Chondrocyte (in vitro differentiated cells): ENCODE measurements around the gene KLRF1. TPM values are rescaled to one million over a fixed set of nuclear protein-coding genes. Genes with fewer than 3 reads are reported as not detected.

Source experiments
- DNase-seq: peaks from one replicate; pipeline ENCODE4 v3.0.0; 2021; ENCODE audit warnings: mixed read lengths, low spot score
- H3K27ac Mint-ChIP-seq: one replicate; pipeline ENCODE4 v1.8.0; 2021; ENCODE audit warnings: mild to moderate bottlenecking, moderate library complexity, mixed read lengths; ENCODE audit not compliant: unreplicated experiment
- H3K27me3 Mint-ChIP-seq: 2 replicates; pipeline ENCODE4 v1.8.0; 2021; ENCODE audit warnings: low read depth, mixed read lengths
- H3K36me3 Mint-ChIP-seq: 2 replicates; pipeline ENCODE4 v1.8.0; 2021; ENCODE audit warnings: low read depth, mixed read lengths
- H3K4me1 Mint-ChIP-seq: 2 replicates; pipeline ENCODE4 v1.8.0; 2021; ENCODE audit warnings: low read depth, mild to moderate bottlenecking, mixed read lengths
- H3K4me3 Mint-ChIP-seq: one replicate; pipeline ENCODE4 v1.8.0; 2021; ENCODE audit warnings: mild to moderate bottlenecking, moderate library complexity, mixed read lengths; ENCODE audit not compliant: unreplicated experiment
- H3K9me3 Mint-ChIP-seq: 2 replicates; pipeline ENCODE4 v1.8.0; 2021; ENCODE audit warnings: low read depth, mixed read lengths
- CTCF ChIP-seq: fragments of 200-600 bp; sonication (generic); IDR thresholded peaks from 2 replicates; pipeline ENCODE4 v1.5.0; 2021; ENCODE audit warnings: antibody characterized with exemption, mild to moderate bottlenecking, moderate library complexity
- long read RNA-seq: library from polyadenylated mRNA; stranded (forward); transcript quantifications from one replicate; pipeline ENCODE4 v2.0.0, GENCODE V29; 2021
- total RNA-seq: library from RNA; stranded (reverse); gene quantifications from 3 replicates; pipeline ENCODE4 v1.2.1, GENCODE V29; 2021

The KLRF1 gene
- total RNA-seq, result not detected in 3 replicates
- long read RNA-seq, result 0 reads

GRCh38 chr12:9827209-9827888 is at the start of gene KLRF1:
Gene KLRF1, plus strand, starts transcription at chr12:9827481. Its CDS starts 64 bp downstream, at chr12:9827545.
- H3K4me1 Mint-ChIP-seq, result no peaks in the 10 kb centered on the region
- no peaks in the 10 kb centered on the region for H3K36me3 Mint-ChIP-seq
- peaks cover 3% of the 10 kb centered on the region for H3K9me3 Mint-ChIP-seq
- no peak for DNase-seq
- H3K4me3 Mint-ChIP-seq, result no peak within 1 kb of the TSS
- no peak for TF ChIP-seq CTCF
- peaks cover 4% of the 10 kb centered on the region for H3K27me3 Mint-ChIP-seq
- H3K27ac Mint-ChIP-seq, result no peak within 1 kb of the TSS

GRCh38 chr12:9779209-9779608 is 48.1 kb upstream of the KLRF1 start:
- H3K9me3 Mint-ChIP-seq, result no peaks in the 10 kb centered on the region
- H3K36me3 Mint-ChIP-seq, result no peaks in the 10 kb centered on the region
- H3K4me1 Mint-ChIP-seq, result no peaks in the 10 kb centered on the region
- H3K27me3 Mint-ChIP-seq, result no peaks in the 10 kb centered on the region
- no peak overlapping the region for H3K27ac Mint-ChIP-seq
- no peak for DNase-seq
- H3K4me3 Mint-ChIP-seq, result no peak overlapping the region
- TF ChIP-seq CTCF, result no peak

GRCh38 chr12:9781360-9781759 is 45.9 kb upstream of the KLRF1 start:
- Mint-ChIP-seq H3K27me3 (no peaks in the 10 kb centered on the region), H3K4me1 (no peaks in the 10 kb centered on the region), H3K27ac (no peak overlapping the region), H3K4me3 (no peak overlapping the region), H3K36me3 (no peaks in the 10 kb centered on the region), H3K9me3 (no peaks in the 10 kb centered on the region)
- DNase-seq, result no peak
- TF ChIP-seq CTCF, result no peak

- H3K27me3 Mint-ChIP-seq, result peaks cover 2% of the 10 kb centered on the region
- H3K9me3 Mint-ChIP-seq, result no peaks in the 10 kb centered on the region
- H3K4me1 Mint-ChIP-seq, result no peaks in the 10 kb centered on the region
- TF ChIP-seq CTCF, result no peak
- no peak overlapping the region for H3K27ac Mint-ChIP-seq
- no peak for DNase-seq
- no peaks in the 10 kb centered on the region for H3K36me3 Mint-ChIP-seq
- H3K4me3 Mint-ChIP-seq, result no peak overlapping the region
These were observed 44.5 kb upstream of the KLRF1 start for GRCh38 chr12:9782547-9783382.

GRCh38 chr12:9784326-9784725 is 43.0 kb upstream of the KLRF1 start:
- H3K27me3 Mint-ChIP-seq, result peaks cover 2% of the 10 kb centered on the region
- H3K4me3 Mint-ChIP-seq, result no peak overlapping the region
- no peaks in the 10 kb centered on the region for H3K4me1 Mint-ChIP-seq
- peaks cover under 1% of the 10 kb centered on the region for H3K9me3 Mint-ChIP-seq
- no peak overlapping the region for H3K27ac Mint-ChIP-seq
- TF ChIP-seq CTCF, result no peak
- H3K36me3 Mint-ChIP-seq, result no peaks in the 10 kb centered on the region
- DNase-seq, result no peak
